SK-N-SH (cell line): ENCODE results near the gene CFAP74.

Experiments
- FOXM1 ChIP-seq: IDR thresholded peaks from 2 replicates; pipeline ENCODE4 v1.4.0; 2012; ENCODE audit warnings: low read depth, mild to moderate bottlenecking
- RXRA ChIP-seq: IDR thresholded peaks from 2 replicates; pipeline ENCODE4 v1.4.0; 2012; ENCODE audit warnings: low read depth, mild to moderate bottlenecking, borderline replicate concordance
- SMC3 ChIP-seq: IDR thresholded peaks from 2 replicates; pipeline ENCODE4 v1.6.1; 2012; ENCODE audit warnings: low read depth, low read length, improper control_type of control experiment
- TF ChIP-seq, protein P1 (sequence below): IDR thresholded peaks from 2 replicates; pipeline ENCODE4 v1.6.1; 2012; ENCODE audit warnings: mild to moderate bottlenecking, low read depth, low read length, moderate library complexity

DNA sequence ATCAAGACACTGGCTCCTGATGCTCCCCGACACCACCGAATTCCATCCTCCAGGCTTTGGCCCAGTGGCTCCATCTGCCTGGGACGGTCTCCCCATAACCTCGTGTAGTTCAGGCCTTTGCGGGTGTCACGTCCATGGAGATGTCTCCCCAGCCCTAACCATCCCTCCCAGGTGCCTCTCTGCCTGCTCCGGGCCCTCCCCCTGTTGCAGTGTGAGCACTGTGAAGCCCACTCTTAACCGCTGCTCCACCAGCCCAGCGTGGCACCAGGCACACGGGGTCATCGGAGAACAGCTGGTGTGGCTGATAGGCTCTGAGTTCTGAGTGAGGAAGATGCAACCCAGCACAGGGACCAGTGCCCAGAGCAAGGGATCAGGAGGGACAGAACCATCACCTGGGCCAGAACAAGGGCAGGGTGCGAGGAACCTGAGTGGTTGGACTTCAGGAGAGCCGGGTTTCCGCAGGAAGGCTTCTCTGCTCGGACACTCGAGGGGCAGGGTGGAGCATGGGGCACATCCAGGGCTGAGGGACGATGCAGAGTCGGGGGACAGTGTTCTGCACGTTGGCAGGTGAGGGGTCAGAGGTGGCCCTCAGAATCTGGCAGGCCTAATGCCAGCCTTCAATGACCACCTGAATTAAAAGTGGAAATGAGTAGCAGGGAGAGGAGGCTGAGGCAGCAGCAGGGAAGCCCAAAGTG lies 110.1 kb downstream of the CFAP74 start:
- TF ChIP-seq FOXM1 = no peak
- TF ChIP-seq, protein P1, sequence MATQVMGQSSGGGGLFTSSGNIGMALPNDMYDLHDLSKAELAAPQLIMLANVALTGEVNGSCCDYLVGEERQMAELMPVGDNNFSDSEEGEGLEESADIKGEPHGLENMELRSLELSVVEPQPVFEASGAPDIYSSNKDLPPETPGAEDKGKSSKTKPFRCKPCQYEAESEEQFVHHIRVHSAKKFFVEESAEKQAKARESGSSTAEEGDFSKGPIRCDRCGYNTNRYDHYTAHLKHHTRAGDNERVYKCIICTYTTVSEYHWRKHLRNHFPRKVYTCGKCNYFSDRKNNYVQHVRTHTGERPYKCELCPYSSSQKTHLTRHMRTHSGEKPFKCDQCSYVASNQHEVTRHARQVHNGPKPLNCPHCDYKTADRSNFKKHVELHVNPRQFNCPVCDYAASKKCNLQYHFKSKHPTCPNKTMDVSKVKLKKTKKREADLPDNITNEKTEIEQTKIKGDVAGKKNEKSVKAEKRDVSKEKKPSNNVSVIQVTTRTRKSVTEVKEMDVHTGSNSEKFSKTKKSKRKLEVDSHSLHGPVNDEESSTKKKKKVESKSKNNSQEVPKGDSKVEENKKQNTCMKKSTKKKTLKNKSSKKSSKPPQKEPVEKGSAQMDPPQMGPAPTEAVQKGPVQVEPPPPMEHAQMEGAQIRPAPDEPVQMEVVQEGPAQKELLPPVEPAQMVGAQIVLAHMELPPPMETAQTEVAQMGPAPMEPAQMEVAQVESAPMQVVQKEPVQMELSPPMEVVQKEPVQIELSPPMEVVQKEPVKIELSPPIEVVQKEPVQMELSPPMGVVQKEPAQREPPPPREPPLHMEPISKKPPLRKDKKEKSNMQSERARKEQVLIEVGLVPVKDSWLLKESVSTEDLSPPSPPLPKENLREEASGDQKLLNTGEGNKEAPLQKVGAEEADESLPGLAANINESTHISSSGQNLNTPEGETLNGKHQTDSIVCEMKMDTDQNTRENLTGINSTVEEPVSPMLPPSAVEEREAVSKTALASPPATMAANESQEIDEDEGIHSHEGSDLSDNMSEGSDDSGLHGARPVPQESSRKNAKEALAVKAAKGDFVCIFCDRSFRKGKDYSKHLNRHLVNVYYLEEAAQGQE = no peak
- TF ChIP-seq RXRA = no peak
- TF ChIP-seq SMC3 = no peak
